RWPE1 (cell line): ENCODE measurements around the gene CAV2.
"Not testable (repeated sequence)": the region's sequence is repeated elsewhere in the genome, so short reads cannot be mapped to it uniquely, and the experiment has no call there.

Experiments
- CTCF ChIA-PET: fragments of 350-600 bp; sonication (Branson Sonifier 250); formaldehyde crosslinking; extraction: SDS; loops from one replicate; lab custom pipeline; 2021; lab: Yijun Ruan, JAX
- POLR2A ChIA-PET: fragments of 400-600 bp; formaldehyde crosslinking; extraction: SDS; loops from one replicate; lab custom pipeline; 2020; ENCODE audit warnings: antibody characterized with exemption; ENCODE audit not compliant: low non-redundant PET; lab: Yijun Ruan, JAX
- DNase-seq: peaks from one replicate; pipeline ENCODE4 v3.0.0; 2012; ENCODE audit warnings: low spot score
- H3K27ac ChIP-seq: fragments of 450-650 bp; 2 replicates; pipeline ENCODE4 v1.5.1; 2017
- CTCF ChIP-seq: fragments of 450-650 bp; conservative IDR thresholded peaks from 2 replicates; pipeline ENCODE4 v1.5.1; 2017; ENCODE audit warnings: low read depth, mild to moderate bottlenecking

CAV2 gene

GRCh38 chr7:116477625-116478024 is 21.9 kb upstream of the CAV2 start:
- CTCF ChIA-PET = no interaction called here

GRCh38 chr7:116478834-116479233 is 20.7 kb upstream of the CAV2 start:
- no peak for DNase-seq
- POLR2A ChIA-PET = no interaction called here
- H3K27ac ChIP-seq = no peak overlapping the region
- no peak for TF ChIP-seq CTCF
- CTCF ChIA-PET = interaction anchor here (0.7 kb wide), 1 partner anchor 48 kb away, joined by 3 read pairs; no protein-coding TSS in a partner anchor

More at GRCh38 chr7:116477625-116478024, 21.9 kb upstream of the CAV2 start:
- no peak for TF ChIP-seq CTCF
- no peak for DNase-seq
- H3K27ac ChIP-seq = no peak overlapping the region
- POLR2A ChIA-PET = no interaction called here

GRCh38 chr7:116483271-116483942 is 16.1 kb upstream of the CAV2 start:
- CTCF ChIA-PET = no interaction called here
- no peak for DNase-seq
- no peak for TF ChIP-seq CTCF
- H3K27ac ChIP-seq = no peak overlapping the region
- POLR2A ChIA-PET = no interaction called here

- H3K27ac ChIP-seq, DNase-seq, CTCF ChIA-PET, POLR2A ChIA-PET: not testable (repeated sequence)
These were observed 15.1 kb upstream of the CAV2 start for GRCh38 chr7:116484389-116484788.

GRCh38 chr7:116487907-116488521 is 11.5 kb upstream of the CAV2 start:
- DNase-seq = no peak
- TF ChIP-seq CTCF = no peak
- POLR2A ChIA-PET = no interaction called here
- no peak overlapping the region for H3K27ac ChIP-seq
- CTCF ChIA-PET = interaction anchor here (0.5 to 1.5 kb wide), 2 partner anchors 38 to 251 kb away, joined by 3 to 5 read pairs; no protein-coding TSS in a partner anchor

- H3K27ac ChIP-seq = no peak overlapping the region
- CTCF ChIA-PET = no interaction called here
- TF ChIP-seq CTCF = no peak
- POLR2A ChIA-PET = no interaction called here
- no peak for DNase-seq
These were observed 9.2 kb upstream of the CAV2 start for GRCh38 chr7:116490351-116490750.
